ENCODE data around the gene ARHGAP24.

Gene ARHGAP24

GRCh38 chr4:85821688-85822455, 346.9 kb downstream of the ARHGAP24 start:
- no peak for TF ChIP-seq TAF1 (IDR thresholded peaks at IDR 0.05; ENCODE audit: low read depth)
- TF ChIP-seq EGR1 (IDR thresholded peaks at IDR 0.05): no peak
- TF ChIP-seq CREB1 (IDR thresholded peaks at IDR 0.05; ENCODE audit: low read depth): no peak
- TF ChIP-seq YY1 (IDR thresholded peaks at IDR 0.05; ENCODE audit: low read depth): no peak
- no peak for TF ChIP-seq TCF12 (IDR thresholded peaks at IDR 0.05; ENCODE audit: low read depth)
- no peak for TF ChIP-seq CEBPB (IDR thresholded peaks at IDR 0.05)
- TF ChIP-seq NFIC (IDR thresholded peaks at IDR 0.05): no peak
- TF ChIP-seq TEAD4 (IDR thresholded peaks at IDR 0.05): no peak
- no peak for TF ChIP-seq ZBTB7A (IDR thresholded peaks at IDR 0.05; ENCODE audit: low read depth)
- TF ChIP-seq MAX (IDR thresholded peaks at IDR 0.05): no peak
- TF ChIP-seq USF1 (IDR thresholded peaks at IDR 0.05): no peak
- no peak for TF ChIP-seq EP300 (IDR thresholded peaks at IDR 0.05; ENCODE audit: borderline replicate concordance)
- no peak for TF ChIP-seq FOXM1 (IDR thresholded peaks at IDR 0.05; ENCODE audit: borderline replicate concordance, low read depth)
- TF ChIP-seq REST (IDR thresholded peaks at IDR 0.05; ENCODE audit: low read depth): no peak

- TF ChIP-seq ZBTB7A (IDR thresholded peaks at IDR 0.05; ENCODE audit: low read depth) (no peak), TAF1 (IDR thresholded peaks at IDR 0.05; ENCODE audit: low read depth) (no peak), TEAD4 (IDR thresholded peaks at IDR 0.05) (no peak), CEBPB (IDR thresholded peaks at IDR 0.05) (no peak), MAX (IDR thresholded peaks at IDR 0.05) (no peak), EGR1 (IDR thresholded peaks at IDR 0.05) (no peak), RAD21 (IDR thresholded peaks at IDR 0.05; ENCODE audit: low read depth) (no peak), NFIC (IDR thresholded peaks at IDR 0.05) (no peak), USF1 (IDR thresholded peaks at IDR 0.05) (no peak), TCF12 (IDR thresholded peaks at IDR 0.05; ENCODE audit: low read depth) (no peak), YY1 (IDR thresholded peaks at IDR 0.05; ENCODE audit: low read depth) (no peak), FOXM1 (IDR thresholded peaks at IDR 0.05; ENCODE audit: borderline replicate concordance, low read depth) (no peak), REST (IDR thresholded peaks at IDR 0.05; ENCODE audit: low read depth) (no peak), CREB1 (IDR thresholded peaks at IDR 0.05; ENCODE audit: low read depth) (no peak), EP300 (IDR thresholded peaks at IDR 0.05; ENCODE audit: borderline replicate concordance) (no peak)
These were observed 348.3 kb downstream of the ARHGAP24 start for GRCh38 chr4:85823295-85823694.

- TF ChIP-seq REST (IDR thresholded peaks at IDR 0.05; ENCODE audit: low read depth): no peak
- TF ChIP-seq EP300 (IDR thresholded peaks at IDR 0.05; ENCODE audit: borderline replicate concordance): no peak
- TF ChIP-seq FOXM1 (IDR thresholded peaks at IDR 0.05; ENCODE audit: borderline replicate concordance, low read depth): no peak
- no peak for TF ChIP-seq USF1 (IDR thresholded peaks at IDR 0.05)
- TF ChIP-seq RAD21 (IDR thresholded peaks at IDR 0.05; ENCODE audit: low read depth): no peak
- TF ChIP-seq TEAD4 (IDR thresholded peaks at IDR 0.05): no peak
- TF ChIP-seq TCF12 (IDR thresholded peaks at IDR 0.05; ENCODE audit: low read depth): no peak
- TF ChIP-seq NFIC (IDR thresholded peaks at IDR 0.05): no peak
- TF ChIP-seq ZBTB7A (IDR thresholded peaks at IDR 0.05; ENCODE audit: low read depth): no peak
- no peak for TF ChIP-seq MAX (IDR thresholded peaks at IDR 0.05)
These were observed 349.4 kb downstream of the ARHGAP24 start for GRCh38 chr4:85824166-85824945.
